Measurements from ENCODE around the gene TBC1D24.

- TF ChIP-seq CTCF (IDR thresholded peaks at IDR 0.05; ENCODE audit: borderline replicate concordance, extremely low read depth, low read length, poor library complexity, severe bottlenecking) (no peak), EZH2 (IDR thresholded peaks at IDR 0.05; ENCODE audit: borderline replicate concordance, low read depth, low read length, severe bottlenecking) (no peak)
Observed at GRCh38 chr16:2466667-2467527, 8.0 kb upstream of the TBC1D24 start.

Data from DND-41 (cell line).